NB4 (cell line): ENCODE results near the gene FNIP1.

Experiments
- MYC ChIP-seq: IDR thresholded peaks from 2 replicates; pipeline ENCODE4 v1.6.1; 2011; ENCODE audit warnings: low read depth, low read length
- POLR2A ChIP-seq: IDR thresholded peaks from 2 replicates; pipeline ENCODE4 v1.6.1; 2011; ENCODE audit warnings: mild to moderate bottlenecking; ENCODE audit not compliant: insufficient read length; ENCODE audit errors: extremely low read depth

DNA sequence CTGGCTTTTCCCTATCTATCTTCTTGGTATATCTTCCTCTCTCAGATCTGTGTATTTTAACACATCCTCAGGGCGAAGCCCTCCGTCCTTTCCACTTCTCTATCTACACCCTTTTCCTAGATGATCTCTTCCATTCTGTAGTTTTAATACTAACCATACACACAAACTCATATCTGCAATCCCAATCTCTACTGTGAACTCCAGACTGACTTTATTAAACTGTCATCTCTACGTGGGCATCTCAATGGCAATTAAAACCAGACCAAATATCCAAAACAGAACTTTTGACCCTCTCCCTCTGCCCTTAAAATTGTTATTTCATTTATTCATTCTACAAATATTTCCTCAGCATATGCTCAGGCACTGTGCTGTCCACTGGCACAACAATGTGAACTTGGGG, 7.1 kb downstream of the FNIP1 start:
- TF ChIP-seq MYC (no peak), POLR2A (no peak)
